HG03280 (cell line): Measurements from ENCODE around the gene ADAMTS3.

Experiments
- ATAC-seq: cut with Tn5 transposase; IDR thresholded peaks from one replicate; pipeline ENCODE4 v1.9.1; 2021; ENCODE audit warnings: mild to moderate bottlenecking, moderate library complexity; ENCODE audit not compliant: unreplicated experiment

ADAMTS3 gene

DNA sequence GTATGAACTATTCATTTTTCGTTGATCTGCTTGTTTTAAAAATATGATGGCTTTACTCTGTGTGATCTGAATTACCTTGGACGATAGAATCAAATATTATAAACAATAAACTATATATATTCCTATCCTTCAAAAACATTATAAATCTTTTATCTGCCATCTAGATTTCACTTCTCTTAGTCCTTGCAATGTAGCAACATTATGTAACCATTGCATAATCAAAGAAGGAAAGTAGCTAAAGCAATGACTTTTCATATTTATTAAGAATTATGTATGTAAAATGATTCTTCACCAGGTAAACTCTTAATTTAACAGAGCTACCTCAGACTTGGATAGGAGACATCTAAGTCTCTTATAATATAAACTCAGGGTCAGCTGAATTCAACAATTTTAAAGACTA, 210.5 kb downstream of the ADAMTS3 start:
- no peak for ATAC-seq

DNA sequence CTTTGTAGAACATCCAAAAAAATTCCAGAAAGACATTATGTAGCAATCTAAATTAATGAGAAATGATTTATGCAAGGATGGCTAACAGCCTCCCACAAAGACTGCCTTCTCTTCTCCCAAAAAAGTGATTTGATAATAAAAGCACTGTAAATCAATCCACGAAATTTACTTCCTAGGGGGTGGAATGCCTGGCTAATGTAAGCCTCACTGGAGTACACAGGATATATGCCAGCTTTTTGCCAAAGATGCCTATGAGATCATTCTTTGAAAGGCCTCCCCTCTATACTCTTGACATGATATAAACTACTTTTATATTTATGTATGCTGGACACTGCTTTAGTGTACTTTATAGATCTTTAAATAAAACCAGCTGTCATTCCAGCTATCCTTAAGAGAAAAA, 211.1 kb downstream of the ADAMTS3 start:
- no peak for ATAC-seq

DNA sequence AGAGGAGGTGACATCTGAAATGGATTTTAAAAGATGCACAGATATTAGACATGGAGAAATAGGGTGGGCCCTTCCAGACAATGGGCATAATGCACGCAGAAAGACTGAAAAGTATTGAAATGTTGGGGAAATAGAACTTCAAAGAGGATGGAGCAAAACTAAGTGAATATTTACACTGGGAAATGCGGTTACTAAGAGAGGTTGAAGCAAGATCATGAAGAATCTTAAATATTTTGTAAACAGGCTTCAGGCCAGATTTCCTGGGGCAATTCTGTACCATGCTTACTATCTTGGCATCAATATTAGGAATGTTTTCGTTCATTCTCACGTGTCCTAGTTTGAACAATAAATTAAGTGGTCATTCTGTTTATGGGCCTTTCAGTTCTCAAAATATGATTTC, 216.3 kb downstream of the ADAMTS3 start:
- ATAC-seq, result no peak

DNA sequence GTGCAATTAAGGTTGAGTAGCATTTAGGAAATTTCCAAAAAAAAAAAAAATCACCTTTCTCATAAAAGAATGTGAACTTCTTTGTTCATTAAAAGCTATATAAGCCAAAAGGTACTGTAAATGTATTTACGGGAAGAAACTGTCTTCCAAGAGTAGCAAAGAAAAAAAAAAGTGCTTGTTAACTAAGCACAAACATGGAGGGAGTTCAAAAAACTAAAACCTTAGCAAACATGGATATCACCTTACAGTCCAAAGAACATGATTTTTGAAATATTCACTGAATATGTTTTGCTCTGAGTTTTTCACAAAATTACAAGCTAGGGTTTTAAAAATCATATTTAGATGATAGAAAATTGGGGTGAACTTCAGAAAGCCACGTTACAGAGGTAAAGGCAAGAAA, 217.5 kb downstream of the ADAMTS3 start:
- no peak for ATAC-seq

DNA sequence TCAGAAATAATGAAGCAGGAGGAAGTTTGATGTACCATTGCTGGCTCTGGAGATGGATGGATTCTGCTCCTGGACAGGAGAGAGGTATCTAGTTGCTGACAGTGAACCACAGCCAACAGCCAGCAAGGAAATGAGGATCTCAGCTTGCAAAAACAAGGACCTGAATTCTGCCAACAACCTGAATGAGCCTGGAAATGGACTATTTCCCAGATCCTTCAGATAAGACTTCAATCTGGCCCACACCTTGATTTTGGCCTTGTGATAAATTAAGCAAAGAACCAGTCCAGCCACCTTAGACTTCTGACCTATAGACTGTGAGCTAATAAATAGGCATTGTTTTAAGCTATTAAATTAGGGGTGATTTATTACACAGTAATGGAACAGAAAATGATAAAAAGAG, 220.3 kb downstream of the ADAMTS3 start:
- ATAC-seq, result no peak

- no peak for ATAC-seq
These were observed 224.6 kb downstream of the ADAMTS3 start for GRCh38 chr4:72344418-72344817.

GRCh38 chr4:72341432-72341820, 227.6 kb downstream of the ADAMTS3 start:
- no peak for ATAC-seq

GRCh38 chr4:72340803-72341431, 228.1 kb downstream of the ADAMTS3 start:
- ATAC-seq, result no peak

DNA sequence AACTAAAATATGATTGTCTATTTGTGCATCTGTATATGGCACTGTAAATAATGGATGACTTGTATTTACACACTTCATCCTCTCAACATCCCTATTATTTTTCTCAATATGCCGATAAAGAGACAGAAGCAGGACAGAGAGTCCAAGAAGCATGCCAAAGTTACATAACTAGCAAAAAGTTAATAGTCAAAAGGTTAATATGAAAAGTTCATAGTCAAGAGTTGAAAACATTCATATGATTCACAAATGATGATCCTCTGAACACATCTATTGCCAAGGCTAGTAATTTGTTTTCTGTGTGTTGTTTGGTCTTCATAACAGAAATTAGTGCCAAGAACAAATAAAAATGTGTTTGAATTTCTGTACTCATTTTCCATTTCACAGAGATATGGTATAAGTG, 231.0 kb downstream of the ADAMTS3 start:
- ATAC-seq, result no peak

GRCh38 chr4:72330381-72330780, 238.6 kb downstream of the ADAMTS3 start:
- ATAC-seq, result no peak

DNA sequence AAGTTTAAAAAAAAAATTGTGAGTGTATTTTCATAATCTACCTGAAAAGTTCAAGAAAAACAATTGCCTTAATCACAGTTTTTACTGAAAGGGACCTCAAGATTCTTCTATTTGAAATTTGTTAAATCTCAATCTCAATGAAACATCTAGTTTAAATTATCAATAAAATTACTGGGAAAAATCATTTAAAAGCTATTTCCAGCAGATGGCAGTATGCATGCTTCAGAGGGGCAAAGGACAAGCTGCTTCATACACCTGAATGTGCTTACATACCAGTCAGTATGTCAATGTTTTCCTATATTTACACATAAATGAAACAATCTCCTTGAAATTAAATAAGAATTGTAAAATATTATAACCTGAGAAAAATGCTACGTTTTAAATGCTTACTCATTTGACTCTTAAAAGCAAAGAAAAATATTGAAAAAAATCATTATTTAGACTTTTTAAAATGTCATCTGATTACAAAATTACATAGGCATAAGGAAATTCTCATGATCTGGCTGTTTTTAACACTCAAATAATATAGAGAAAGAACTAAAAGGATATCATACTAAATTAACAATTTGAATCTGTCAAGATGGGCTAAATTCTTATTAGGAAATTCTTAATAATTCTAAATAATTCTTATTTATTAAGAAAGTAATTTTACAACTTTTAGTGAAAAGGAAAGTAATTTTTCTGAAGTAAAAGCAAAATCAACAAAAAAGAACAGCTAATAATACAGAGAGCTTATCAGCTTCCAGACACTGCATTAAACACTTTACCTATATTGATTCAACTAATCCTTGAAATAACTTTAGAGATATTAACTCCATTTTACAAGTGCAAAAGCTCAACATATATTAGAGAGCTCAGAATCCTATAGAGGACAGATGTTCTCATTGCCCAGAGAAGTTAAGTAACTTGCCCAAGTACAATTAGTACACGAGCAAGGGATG, 242.1 kb downstream of the ADAMTS3 start:
- ATAC-seq, result no peak

GRCh38 chr4:72325215-72325614, 243.8 kb downstream of the ADAMTS3 start:
- ATAC-seq, result no peak

DNA sequence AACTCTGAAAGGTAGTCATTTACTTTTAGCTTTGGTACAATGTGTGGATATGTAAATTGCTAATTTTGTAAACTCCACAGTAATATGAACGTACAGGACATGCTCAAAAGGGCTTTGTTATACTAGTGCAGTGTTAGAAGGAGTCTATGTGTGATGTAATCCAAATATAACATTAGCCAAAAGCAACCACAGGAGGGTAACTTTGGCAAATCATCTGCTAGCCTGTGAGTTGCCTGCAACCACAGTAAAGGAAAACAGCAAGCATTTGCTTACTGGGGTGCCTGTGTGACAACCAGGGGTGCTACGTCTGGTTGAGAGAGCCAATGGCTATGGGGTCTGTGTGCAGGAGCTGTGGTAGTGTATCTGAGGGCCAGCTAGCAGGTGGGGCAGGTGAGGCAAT, 245.8 kb downstream of the ADAMTS3 start:
- ATAC-seq, result no peak

- no peak for ATAC-seq
These were observed 248.6 kb downstream of the ADAMTS3 start for GRCh38 chr4:72320223-72320948.

GRCh38 chr4:72319601-72320021, 249.4 kb downstream of the ADAMTS3 start:
- no peak for ATAC-seq

DNA sequence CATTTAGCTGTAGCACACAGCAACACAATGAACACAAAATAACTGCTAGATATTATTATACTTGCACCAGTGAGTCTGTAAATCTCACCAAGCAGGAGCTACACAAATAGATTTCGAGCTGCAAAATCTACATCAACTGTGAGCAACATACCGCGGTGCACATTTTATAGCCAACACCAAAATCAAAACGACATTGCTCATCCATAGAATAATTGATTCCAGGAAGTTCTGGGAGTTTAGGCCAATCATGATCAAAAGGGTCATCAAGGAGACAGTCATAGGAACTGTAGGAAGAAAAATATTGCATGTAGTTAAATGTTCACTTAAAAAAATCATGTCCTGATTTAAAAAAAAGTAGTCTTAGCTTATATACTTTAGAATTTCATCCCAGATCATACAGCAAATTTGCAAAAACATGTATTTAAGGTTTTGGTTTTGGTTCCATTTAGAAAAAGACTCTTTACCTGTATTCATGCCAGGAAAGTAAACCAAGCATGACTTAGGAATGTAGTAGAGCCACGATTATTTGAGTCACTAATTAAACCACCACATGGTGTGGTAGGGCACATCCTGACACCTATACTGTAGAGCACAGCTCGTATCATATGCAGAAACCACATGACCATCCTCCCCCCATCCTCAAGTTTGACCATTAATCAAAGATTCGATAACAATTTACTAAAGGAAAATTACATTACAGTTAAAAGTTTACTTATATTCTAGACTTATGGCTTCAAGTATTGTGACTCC, 250.4 kb downstream of the ADAMTS3 start:
- no peak for ATAC-seq

GRCh38 chr4:72314869-72315268, 254.2 kb downstream of the ADAMTS3 start:
- no peak for ATAC-seq

DNA sequence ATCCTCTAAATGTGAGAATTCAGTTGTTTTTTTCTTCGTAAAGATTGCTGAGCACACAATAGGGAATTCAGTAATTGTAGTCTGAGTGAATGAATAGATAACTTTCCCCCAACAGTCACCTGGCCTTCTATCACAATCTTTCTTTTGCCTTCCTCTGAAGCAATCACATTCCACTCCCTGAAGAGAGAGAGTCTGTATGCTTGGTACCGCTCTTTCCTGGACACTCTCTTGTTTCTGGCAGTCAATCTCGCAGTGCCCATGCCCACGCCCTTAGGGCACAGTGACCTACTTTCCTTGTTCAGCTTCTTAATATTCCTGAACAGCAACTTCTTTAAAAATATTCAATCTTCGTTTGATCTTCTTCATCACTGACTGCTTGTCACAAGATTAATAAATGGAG, 255.9 kb downstream of the ADAMTS3 start:
- no peak for ATAC-seq

DNA sequence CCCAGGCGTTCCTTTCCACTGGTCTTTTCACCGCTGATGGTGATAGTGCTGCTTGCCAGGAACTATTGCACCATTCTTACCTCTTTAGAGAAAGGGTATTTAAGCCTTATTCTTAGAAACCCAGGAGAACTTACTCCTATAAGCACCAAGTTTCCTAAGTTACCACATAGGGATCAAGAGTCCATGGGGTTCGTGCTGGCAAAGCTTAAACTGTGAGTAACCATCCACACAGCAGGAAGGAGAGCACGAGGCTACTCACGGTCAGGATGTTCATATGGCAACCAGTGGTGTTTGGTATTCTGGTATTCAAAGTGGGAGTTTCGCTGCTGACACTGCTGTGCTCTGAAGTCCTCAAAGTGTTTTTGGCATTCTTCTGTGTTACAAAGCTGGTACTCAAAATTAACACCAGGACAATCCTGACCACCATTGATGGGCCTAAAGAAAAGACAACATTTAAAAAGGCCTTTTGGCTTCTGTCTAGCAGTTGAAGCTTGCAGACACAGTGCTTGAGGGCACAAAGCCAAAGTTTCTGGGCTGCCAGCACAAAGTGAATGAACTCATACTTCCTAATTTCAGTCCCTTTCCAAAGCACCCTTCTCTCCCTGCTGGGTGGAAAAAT, 256.9 kb downstream of the ADAMTS3 start:
- peak; percentile 66 for ATAC-seq

- ATAC-seq, result no peak
These were observed 257.7 kb downstream of the ADAMTS3 start for GRCh38 chr4:72311291-72311690.

- no peak for ATAC-seq
These were observed 263.4 kb downstream of the ADAMTS3 start for GRCh38 chr4:72305620-72306019.
